ENCODE measurements around the gene KIAA1217.
"Not testable (repeated sequence)": the region's sequence is repeated elsewhere in the genome, so short reads cannot be mapped to it uniquely, and the experiment has no call there.

The KIAA1217 gene

GRCh38 chr10:24465891-24466818 lies 257.2 kb downstream of the KIAA1217 start:
- no peak for DNase-seq (ENCODE audit: low spot score)

GRCh38 chr10:24467136-24467535 lies 258.2 kb downstream of the KIAA1217 start:
- no peak for DNase-seq (ENCODE audit: low spot score)

GRCh38 chr10:24467605-24468004 lies 258.7 kb downstream of the KIAA1217 start:
- no peak for DNase-seq (ENCODE audit: low spot score)

- DNase-seq (ENCODE audit: low spot score): no peak
Observed at GRCh38 chr10:24468281-24468751, 259.4 kb downstream of the KIAA1217 start.

GRCh38 chr10:24469993-24470392 lies 261.1 kb downstream of the KIAA1217 start:
- no peak for DNase-seq (ENCODE audit: low spot score)

GRCh38 chr10:24475598-24475997 lies 266.7 kb downstream of the KIAA1217 start:
- no peak for DNase-seq (ENCODE audit: low spot score)

GRCh38 chr10:24476913-24477701 lies 268.2 kb downstream of the KIAA1217 start:
- no peak for DNase-seq (ENCODE audit: low spot score)

- no peak for DNase-seq (ENCODE audit: low spot score)
Observed at GRCh38 chr10:24477915-24478314, 269.0 kb downstream of the KIAA1217 start.

- no peak for DNase-seq (ENCODE audit: low spot score)
Observed at GRCh38 chr10:24479806-24480205, 270.9 kb downstream of the KIAA1217 start.

- DNase-seq (ENCODE audit: low spot score): no peak
Observed at GRCh38 chr10:24480447-24480846, 271.5 kb downstream of the KIAA1217 start.

- no peak for DNase-seq (ENCODE audit: low spot score)
Observed at GRCh38 chr10:24481241-24481640, 272.3 kb downstream of the KIAA1217 start.

- not testable (repeated sequence) for DNase-seq (ENCODE audit: low spot score)
Observed at GRCh38 chr10:24482713-24483112, 273.8 kb downstream of the KIAA1217 start.

- DNase-seq (ENCODE audit: low spot score): no peak
Observed at GRCh38 chr10:24483701-24484100, 274.8 kb downstream of the KIAA1217 start.

- DNase-seq (ENCODE audit: low spot score): no peak
Observed at GRCh38 chr10:24484771-24485170, 275.8 kb downstream of the KIAA1217 start.

GRCh38 chr10:24485304-24485703 lies 276.4 kb downstream of the KIAA1217 start:
- DNase-seq (ENCODE audit: low spot score): no peak

GRCh38 chr10:24488631-24489030 lies 279.7 kb downstream of the KIAA1217 start:
- DNase-seq (ENCODE audit: low spot score): no peak

GRCh38 chr10:24493165-24493564 lies 284.2 kb downstream of the KIAA1217 start:
- no peak for DNase-seq (ENCODE audit: low spot score)

GRCh38 chr10:24494236-24494635 lies 285.3 kb downstream of the KIAA1217 start:
- no peak for DNase-seq (ENCODE audit: low spot score)

- no peak for DNase-seq (ENCODE audit: low spot score)
Observed at GRCh38 chr10:24494777-24495176, 285.8 kb downstream of the KIAA1217 start.

GRCh38 chr10:24495666-24496460 lies 286.9 kb downstream of the KIAA1217 start:
- no peak for DNase-seq (ENCODE audit: low spot score)

GRCh38 chr10:24496906-24497305 lies 288.0 kb downstream of the KIAA1217 start:
- DNase-seq (ENCODE audit: low spot score): no peak
